ENCODE measurements around the gene LUC7L.
"Not testable (repeated sequence)": the region's sequence is repeated elsewhere in the genome, so short reads cannot be mapped to it uniquely, and the experiment has no call there.

DNA sequence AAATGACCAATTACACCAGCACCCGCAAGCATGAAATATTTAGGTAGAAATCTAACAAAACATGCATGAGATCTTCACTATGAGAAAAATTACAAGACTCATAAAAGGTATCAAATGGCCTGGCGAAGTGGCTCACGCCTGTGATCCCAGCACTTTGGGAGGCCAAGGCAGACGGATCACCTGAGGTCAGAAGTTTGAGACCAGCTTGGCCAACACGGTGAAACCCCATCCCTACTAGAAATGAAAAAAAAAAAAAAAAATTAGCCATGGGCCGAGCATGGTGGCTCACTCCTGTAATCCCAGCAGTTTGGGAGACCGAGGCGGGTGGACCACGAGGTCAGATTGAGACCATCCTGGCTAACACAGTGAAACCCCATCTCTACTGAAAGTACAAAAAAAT is 25.2 kb downstream of the LUC7L start:
- TF ChIP-seq, protein P1, sequence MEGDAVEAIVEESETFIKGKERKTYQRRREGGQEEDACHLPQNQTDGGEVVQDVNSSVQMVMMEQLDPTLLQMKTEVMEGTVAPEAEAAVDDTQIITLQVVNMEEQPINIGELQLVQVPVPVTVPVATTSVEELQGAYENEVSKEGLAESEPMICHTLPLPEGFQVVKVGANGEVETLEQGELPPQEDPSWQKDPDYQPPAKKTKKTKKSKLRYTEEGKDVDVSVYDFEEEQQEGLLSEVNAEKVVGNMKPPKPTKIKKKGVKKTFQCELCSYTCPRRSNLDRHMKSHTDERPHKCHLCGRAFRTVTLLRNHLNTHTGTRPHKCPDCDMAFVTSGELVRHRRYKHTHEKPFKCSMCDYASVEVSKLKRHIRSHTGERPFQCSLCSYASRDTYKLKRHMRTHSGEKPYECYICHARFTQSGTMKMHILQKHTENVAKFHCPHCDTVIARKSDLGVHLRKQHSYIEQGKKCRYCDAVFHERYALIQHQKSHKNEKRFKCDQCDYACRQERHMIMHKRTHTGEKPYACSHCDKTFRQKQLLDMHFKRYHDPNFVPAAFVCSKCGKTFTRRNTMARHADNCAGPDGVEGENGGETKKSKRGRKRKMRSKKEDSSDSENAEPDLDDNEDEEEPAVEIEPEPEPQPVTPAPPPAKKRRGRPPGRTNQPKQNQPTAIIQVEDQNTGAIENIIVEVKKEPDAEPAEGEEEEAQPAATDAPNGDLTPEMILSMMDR (IDR thresholded peaks at IDR 0.05 in 4 of 5, conservative IDR thresholded peaks at IDR 0.05 in 1 of 5): not testable (repeated sequence)
- not testable (repeated sequence) for TF ChIP-seq POLR2A (IDR thresholded peaks at IDR 0.05)

Data from gastrocnemius medialis (tissue), 4 donors.